Activated CD8-positive, alpha-beta memory T cell treated with anti-CD3 and anti-CD28 coated beads, Interleukin-2, amount 50 U/mL, for 1 hour (primary cell): ENCODE measurements around the gene KDM6A.
"Not testable (repeated sequence)": the region's sequence is repeated elsewhere in the genome, so short reads cannot be mapped to it uniquely, and the experiment has no call there.

Experiments used
- DNase-seq: peaks from one replicate; pipeline ENCODE4 v3.0.0-alpha.2; 2020; ENCODE audit errors: extremely low read depth

Gene KDM6A

GRCh38 chrX:44961817-44962607 is 89.0 kb downstream of the KDM6A start:
- no peak for DNase-seq

GRCh38 chrX:44962944-44963343 is 90.0 kb downstream of the KDM6A start:
- no peak for DNase-seq

GRCh38 chrX:44967221-44967620 is 94.2 kb downstream of the KDM6A start:
- DNase-seq: no peak

- DNase-seq: no peak
Observed at GRCh38 chrX:44970709-44971108, 97.7 kb downstream of the KDM6A start.

- DNase-seq: no peak
Observed at GRCh38 chrX:44971674-44972073, 98.7 kb downstream of the KDM6A start.

GRCh38 chrX:44972132-44972531 is 99.1 kb downstream of the KDM6A start:
- no peak for DNase-seq

- no peak for DNase-seq
Observed at GRCh38 chrX:44973420-44973932, 100.5 kb downstream of the KDM6A start.

- DNase-seq: no peak
Observed at GRCh38 chrX:44974451-44974850, 101.5 kb downstream of the KDM6A start.

GRCh38 chrX:44975666-44976263 is 102.8 kb downstream of the KDM6A start:
- DNase-seq: no peak

- DNase-seq: no peak
Observed at GRCh38 chrX:44978976-44979375, 106.0 kb downstream of the KDM6A start.

- no peak for DNase-seq
Observed at GRCh38 chrX:44980403-44980802, 107.4 kb downstream of the KDM6A start.

GRCh38 chrX:44980883-44981282 is 107.9 kb downstream of the KDM6A start:
- no peak for DNase-seq

GRCh38 chrX:44989995-44990770 is 117.2 kb downstream of the KDM6A start:
- DNase-seq: no peak

GRCh38 chrX:44992775-44993174 is 119.8 kb downstream of the KDM6A start:
- DNase-seq: no peak

- no peak for DNase-seq
Observed at GRCh38 chrX:44996277-44996676, 123.3 kb downstream of the KDM6A start.

- no peak for DNase-seq
Observed at GRCh38 chrX:44997282-44997812, 124.4 kb downstream of the KDM6A start.

- DNase-seq: no peak
Observed at GRCh38 chrX:44997888-44998287, 124.9 kb downstream of the KDM6A start.

- not testable (repeated sequence) for DNase-seq
Observed at GRCh38 chrX:44999237-44999636, 126.2 kb downstream of the KDM6A start.

GRCh38 chrX:44999872-45000271 is 126.9 kb downstream of the KDM6A start:
- not testable (repeated sequence) for DNase-seq

- DNase-seq: no peak
Observed at GRCh38 chrX:45001048-45001447, 128.1 kb downstream of the KDM6A start.

- no peak for DNase-seq
Observed at GRCh38 chrX:45003085-45003484, 130.1 kb downstream of the KDM6A start.
